K562 (cell line): Measurements from ENCODE around the gene PGA3. TPM values are rescaled to one million over a fixed set of nuclear protein-coding genes. Genes with fewer than 3 reads are reported as not detected.

Experiments used
- ATAC-seq: fragments of 200-7000 bp; cut with Tn5 transposase; 3 replicates; pipeline ENCODE4 v1.9.1; 2020; ENCODE audit warnings: moderate library complexity
- BruUV-seq: library from RNA; stranded (reverse); fragments of 400-500 nt; replicated peaks from 2 replicates; lab custom pipeline; 2021; lab: Mats Ljungman, UMichigan
- CTCF ChIA-PET: fragments of 300-600 bp; formaldehyde crosslinking; extraction: SDS; loops from one replicate; lab custom pipeline; 2021; ENCODE audit warnings: low intra/inter-chr PET ratio; lab: Yijun Ruan, JAX
- POLR2A ChIA-PET: fragments of 300-600, 350-650 bp; sonication (Branson Sonifier 250); formaldehyde crosslinking; extraction: SDS; loops from one replicate; lab custom pipeline; 2021; ENCODE audit warnings: antibody characterized with exemption, inconsistent platforms; lab: Yijun Ruan, JAX
- DNase-seq, 4 experiments: peaks; one replicate each; pipeline versions ENCODE4 v3.0.0 to v3.0.0-alpha.2; 2011 to 2018; ENCODE audit warnings: low spot score in 3 of 4, mixed read lengths in 3 of 4; ENCODE audit errors: extremely low read depth in 1 of 4
- FAIRE-seq: peaks from 2 replicates; lab custom pipeline; 2011; peaks lifted over from hg19 to GRCh38; lab: Jason Lieb, UNC
- H2AFZ ChIP-seq: 2 replicates; pipeline ENCODE4 v1.6.0; 2011; ENCODE audit warnings: low read depth, low read length, control low read depth, inconsistent platforms
- H3K27ac ChIP-seq: fragments of 200-600 bp; 3 replicates; pipeline ENCODE4 v1.8.0; 2011; ENCODE audit warnings: low read depth, mild to moderate bottlenecking, control low read depth, inconsistent platforms, low read length, moderate library complexity, mixed read lengths; ENCODE audit errors: extremely low read depth
- H3K27me3 ChIP-seq, 2 experiments: fragments of 300-600 bp in 1 of 2; 2 replicates in 1 of 2; 3 replicates in 1 of 2; pipeline versions ENCODE4 v1.6.0 to v1.8.0; 2011; ENCODE audit warnings: inconsistent platforms in 2 of 2, low read length in 2 of 2, mild to moderate bottlenecking in 1 of 2, mixed read lengths in 1 of 2, moderate library complexity in 1 of 2; ENCODE audit not compliant: control insufficient read depth in 2 of 2, insufficient read depth in 2 of 2
- H3K36me3 ChIP-seq: fragments of 300-600 bp; 3 replicates; pipeline ENCODE4 v1.8.0; 2011; ENCODE audit warnings: mild to moderate bottlenecking, low read length, inconsistent platforms; ENCODE audit not compliant: control insufficient read depth, insufficient read depth
- H3K4me1 ChIP-seq, 2 experiments: fragments of 200-600 bp in 1 of 2; replicated peaks in 1 of 2; 2 replicates in 1 of 2; 3 replicates in 1 of 2; pipeline versions ENCODE4 v1.5.1 to v1.8.0; 2011; ENCODE audit warnings: inconsistent platforms in 2 of 2, low read length in 2 of 2, mild to moderate bottlenecking in 1 of 2, mixed read lengths in 1 of 2, moderate library complexity in 1 of 2; ENCODE audit not compliant: control insufficient read depth in 2 of 2, insufficient read depth in 2 of 2
- H3K4me2 ChIP-seq: 2 replicates; pipeline ENCODE4 v1.6.1; 2011; ENCODE audit warnings: low read length, control low read depth, inconsistent platforms, mixed read lengths; ENCODE audit not compliant: insufficient read depth
- H3K4me3 ChIP-seq: fragments of 200-600 bp; sonication (generic), shearing (Covaris generic); 2 replicates; pipeline ENCODE4 v1.5.1; 2016; ENCODE audit warnings: control low read depth, inconsistent platforms
- H3K79me2 ChIP-seq: fragments of 200-600 bp; 3 replicates; pipeline ENCODE4 v1.8.0; 2011; ENCODE audit warnings: low read length, inconsistent platforms; ENCODE audit not compliant: control insufficient read depth, insufficient read depth
- H3K9ac ChIP-seq, 2 experiments: 2 replicates each; pipeline versions ENCODE4 v1.6.0 to v1.6.1; 2011; ENCODE audit warnings: low read depth in 2 of 2, low read length in 2 of 2, control low read depth in 1 of 2, inconsistent platforms in 1 of 2, mild to moderate bottlenecking in 1 of 2, mixed read lengths in 1 of 2; ENCODE audit not compliant: insufficient read depth in 1 of 2
- H3K9me1 ChIP-seq: one replicate; pipeline ENCODE4 v1.6.0; 2011; ENCODE audit warnings: inconsistent platforms, mild to moderate bottlenecking, low read length, moderate library complexity; ENCODE audit not compliant: control insufficient read depth, insufficient read depth
- H3K9me3 ChIP-seq: replicated peaks from 2 replicates; pipeline ENCODE4 v1.5.1; 2011; ENCODE audit warnings: low read depth, low read length, inconsistent platforms; ENCODE audit not compliant: control insufficient read depth, insufficient read depth
- H4K20me1 ChIP-seq: replicated peaks from 2 replicates; pipeline ENCODE4 v1.6.1; 2011; ENCODE audit warnings: low read length, inconsistent platforms, mixed read lengths; ENCODE audit not compliant: control insufficient read depth, insufficient read depth
- AFF1 ChIP-seq, 2 experiments: fragments of 450-650 bp; IDR thresholded peaks; 2 replicates each; pipeline ENCODE4 v1.6.1; 2018; ENCODE audit warnings: mild to moderate bottlenecking in 2 of 2, low read depth in 1 of 2; ENCODE audit not compliant: partially characterized antibody in 2 of 2
- ARNT ChIP-seq, 2 experiments: fragments of 450-650 bp; IDR thresholded peaks; 2 replicates each; pipeline ENCODE4 v1.6.1; 2016; ENCODE audit warnings: mild to moderate bottlenecking in 1 of 2
- CBFA2T2 ChIP-seq: fragments of 450-650 bp; conservative IDR thresholded peaks from 2 replicates; pipeline ENCODE4 v1.6.1; 2017; ENCODE audit warnings: mild to moderate bottlenecking
- CTCFL ChIP-seq: IDR thresholded peaks from 2 replicates; pipeline ENCODE4 v1.6.1; 2011; ENCODE audit warnings: borderline replicate concordance, low read depth, mild to moderate bottlenecking, moderate library complexity, low read length; ENCODE audit not compliant: insufficient read depth, poor library complexity, severe bottlenecking
- ESRRA ChIP-seq: fragments of 450-650 bp; IDR thresholded peaks from 2 replicates; pipeline ENCODE4 v1.6.1; 2014; ENCODE audit warnings: low read depth, mild to moderate bottlenecking, moderate library complexity, borderline replicate concordance
- HES1 ChIP-seq: fragments of 450-650 bp; IDR thresholded peaks from 2 replicates; pipeline ENCODE4 v1.6.1; 2016; ENCODE audit warnings: low read depth, mild to moderate bottlenecking, moderate library complexity
- MECOM ChIP-seq: fragments of 250-450 bp; sonication (Bioruptor Pico); IDR thresholded peaks from 2 replicates; pipeline ENCODE4 v1.8.0; 2022; ENCODE audit warnings: inconsistent platforms
- PTBP1 ChIP-seq: fragments of 200-400 bp; formaldehyde crosslinking; IDR thresholded peaks from 2 replicates; pipeline ENCODE4 v1.6.1; 2017; ENCODE audit warnings: low read depth, low read length
- RCOR1 ChIP-seq, 2 experiments: IDR thresholded peaks; 2 replicates each; pipeline ENCODE4 v1.6.1; 2012; ENCODE audit warnings: low read depth in 2 of 2, low read length in 2 of 2, borderline replicate concordance in 1 of 2, improper control_type of control experiment in 1 of 2
- TFE3 ChIP-seq: fragments of 450-650 bp; formaldehyde crosslinking; IDR thresholded peaks from 2 replicates; pipeline ENCODE4 v1.4.0; 2020; ENCODE audit warnings: mild to moderate bottlenecking, mixed read lengths
- WGBS: fragments of 100-300 bp; shearing (Covaris generic); methylation state at CpG from one replicate; pipeline ENCODE4 v1.1.6; 2016; ENCODE audit warnings: low coverage, mixed read lengths; ENCODE audit not compliant: insufficient coverage; ENCODE audit errors: missing lambda C conversion rate; 5-methylcytosine and 5-hydroxymethylcytosine counted together
- in situ Hi-C: fragments of 300-500 bp; cut with MboI; formaldehyde crosslinking; loops from 4 replicates; pipeline ENCODE4 v1.15.0; 2018; ENCODE audit warnings: inconsistent platforms, mixed read lengths
- intact Hi-C: fragments of 100-400 bp; cut with micrococcal nuclease; formaldehyde crosslinking; loops from 2 replicates; pipeline ENCODE4 v1.14.2; 2022
- polyA plus RNA-seq, 8 experiments: library from polyadenylated mRNA; depleted of rRNA in 4 of 8; stranded (reverse) in 5 of 8; unstranded in 3 of 8; fragments of >200 nt; fragmentation: Nextera tagmentation in 2 of 8; fragmentation: Illumina TruSeq in 1 of 8; extraction: Ambion mirVana in 2 of 8; extraction: Trizol in 1 of 8; gene quantifications; 2 replicates each; pipeline versions ENCODE4 v1.2.1 to v1.2.3, GENCODE V29; 2011 to 2014; ENCODE audit warnings: inconsistent platforms in 1 of 8, missing spikeins in 1 of 8
- total RNA-seq, 7 experiments: library from RNA; depleted of rRNA in 6 of 7; stranded (reverse); fragments of >200 nt in 6 of 7; fragmentation: Illumina TruSeq in 2 of 7; extraction: Trizol in 2 of 7; gene quantifications; 2 replicates each; pipeline versions ENCODE4 v1.2.1 to v1.2.3, GENCODE V29; 2011 to 2021; ENCODE audit warnings: low replicate concordance in 1 of 7

The PGA3 gene
- total and polyA plus RNA-seq, 9 of the 15 experiments (the other 6 are each of a cell fraction or from before 2014, with no cell fraction given) = 0.15 to 0.18 (median 0.18) TPM; not detected in 6

- TF ChIP-seq AFF1 (IDR thresholded peaks at IDR 0.05; ENCODE audit: low read depth in 1 of 2, partially characterized antibody in 2 of 2) = no peak
- no peak for TF ChIP-seq RCOR1 (IDR thresholded peaks at IDR 0.05; ENCODE audit: borderline replicate concordance in 1 of 2, low read depth in 2 of 2, low read length in 2 of 2)
- no peak for TF ChIP-seq HES1
- no peak for TF ChIP-seq ARNT (IDR thresholded peaks at IDR 0.05)
Observed at GRCh38 chr11:61183645-61184044, 19.7 kb upstream of the PGA3 start (continued).

- no peaks in the 10 kb centered on the region for H4K20me1 ChIP-seq
- 34% methylated on average over 8 of the region's 8 CpGs for WGBS
- H3K9me1 ChIP-seq = no peaks in the 10 kb centered on the region
- H3K27ac ChIP-seq = no peak overlapping the region
- H3K9me3 ChIP-seq = no peaks in the 10 kb centered on the region
- no peak overlapping the region for H3K9ac ChIP-seq
- H3K4me1 ChIP-seq = no peaks in the 10 kb centered on the region; a peak in 1 of 5 replicates
- H2AFZ ChIP-seq = no peak overlapping the region
- ATAC-seq = no peak
- POLR2A ChIA-PET = interaction anchor here (0.6 to 1.2 kb wide), 4 partner anchors 9 to 360 kb away, joined by 3 read pairs; no protein-coding TSS in a partner anchor
- BruUV-seq = no TSS peak
- intact Hi-C loops (loop anchor here (2.0 to 5.0 kb wide), 2 partner anchors 109 to 356 kb away; no protein-coding TSS in a partner anchor), in situ Hi-C loops (no loop called here)
- no peaks in the 10 kb centered on the region for H3K79me2 ChIP-seq
- no peak for FAIRE-seq
- peaks cover 3 to 15% of the 10 kb centered on the region in 2 experiments; a peak in 3 of 5 replicates for H3K27me3 ChIP-seq
- no peak overlapping the region for H3K4me2 ChIP-seq
- CTCF ChIA-PET = interaction anchor here (1.9 kb wide), 1 partner anchor 216 kb away, joined by 11 read pairs; no protein-coding TSS in a partner anchor
- no peaks in the 10 kb centered on the region for H3K36me3 ChIP-seq
- H3K4me3 ChIP-seq = no peak overlapping the region
- no peak for DNase-seq
- TF ChIP-seq MECOM (CRISPR knock-in tag) (no peak), ESRRA (no peak), RCOR1 (IDR thresholded peaks at IDR 0.05; ENCODE audit: borderline replicate concordance in 1 of 2, low read depth in 2 of 2, low read length in 2 of 2) (no peak), PTBP1 (no peak), CBFA2T2 (peak; percentile 51), TFE3 (peak; percentile 92), CTCFL (no peak)
Observed at GRCh38 chr11:61186504-61186903, 16.8 kb upstream of the PGA3 start.
